Measurements from ENCODE around the gene SVIL.

The SVIL gene

GRCh38 chr10:29448125-29448524 lies 186.6 kb downstream of the SVIL start:
- no peak for TF ChIP-seq USF1 (IDR thresholded peaks at IDR 0.05)

- TF ChIP-seq FOXM1 (IDR thresholded peaks at IDR 0.05; ENCODE audit: borderline replicate concordance, low read depth) (no peak), EP300 (IDR thresholded peaks at IDR 0.05; ENCODE audit: borderline replicate concordance) (no peak), CREB1 (IDR thresholded peaks at IDR 0.05; ENCODE audit: low read depth) (no peak), MAX (IDR thresholded peaks at IDR 0.05) (no peak), NFIC (IDR thresholded peaks at IDR 0.05) (no peak), ZBTB7A (IDR thresholded peaks at IDR 0.05; ENCODE audit: low read depth) (no peak), REST (IDR thresholded peaks at IDR 0.05; ENCODE audit: low read depth) (no peak), RAD21 (IDR thresholded peaks at IDR 0.05; ENCODE audit: low read depth) (no peak), CEBPB (IDR thresholded peaks at IDR 0.05) (no peak), TCF12 (IDR thresholded peaks at IDR 0.05; ENCODE audit: low read depth) (no peak), EGR1 (IDR thresholded peaks at IDR 0.05) (no peak), YY1 (IDR thresholded peaks at IDR 0.05; ENCODE audit: low read depth) (no peak), TEAD4 (IDR thresholded peaks at IDR 0.05) (no peak), TAF1 (IDR thresholded peaks at IDR 0.05; ENCODE audit: low read depth) (no peak), USF1 (IDR thresholded peaks at IDR 0.05) (no peak)
Observed at GRCh38 chr10:29446327-29446726, 188.4 kb downstream of the SVIL start.

GRCh38 chr10:29443745-29444523 lies 190.8 kb downstream of the SVIL start:
- TF ChIP-seq RAD21 (IDR thresholded peaks at IDR 0.05; ENCODE audit: low read depth) (no peak), USF1 (IDR thresholded peaks at IDR 0.05) (peak; percentile 55)

GRCh38 chr10:29440981-29441380 lies 193.8 kb downstream of the SVIL start:
- TF ChIP-seq CEBPB (IDR thresholded peaks at IDR 0.05) (no peak), TEAD4 (IDR thresholded peaks at IDR 0.05) (no peak), USF1 (IDR thresholded peaks at IDR 0.05) (no peak), CREB1 (IDR thresholded peaks at IDR 0.05; ENCODE audit: low read depth) (no peak)

GRCh38 chr10:29438271-29438670 lies 196.5 kb downstream of the SVIL start:
- TF ChIP-seq NFIC (IDR thresholded peaks at IDR 0.05) (no peak), TEAD4 (IDR thresholded peaks at IDR 0.05) (no peak)

- no peak for TF ChIP-seq CREB1 (IDR thresholded peaks at IDR 0.05; ENCODE audit: low read depth)
- TF ChIP-seq REST (IDR thresholded peaks at IDR 0.05; ENCODE audit: low read depth): no peak
- no peak for TF ChIP-seq USF1 (IDR thresholded peaks at IDR 0.05)
- no peak for TF ChIP-seq TCF12 (IDR thresholded peaks at IDR 0.05; ENCODE audit: low read depth)
- TF ChIP-seq YY1 (IDR thresholded peaks at IDR 0.05; ENCODE audit: low read depth): no peak
- no peak for TF ChIP-seq EP300 (IDR thresholded peaks at IDR 0.05; ENCODE audit: borderline replicate concordance)
- TF ChIP-seq TAF1 (IDR thresholded peaks at IDR 0.05; ENCODE audit: low read depth): no peak
- no peak for TF ChIP-seq TEAD4 (IDR thresholded peaks at IDR 0.05)
- TF ChIP-seq ZBTB7A (IDR thresholded peaks at IDR 0.05; ENCODE audit: low read depth): no peak
- TF ChIP-seq MAX (IDR thresholded peaks at IDR 0.05): no peak
- TF ChIP-seq EGR1 (IDR thresholded peaks at IDR 0.05): no peak
- no peak for TF ChIP-seq RAD21 (IDR thresholded peaks at IDR 0.05; ENCODE audit: low read depth)
- no peak for TF ChIP-seq NFIC (IDR thresholded peaks at IDR 0.05)
- TF ChIP-seq FOXM1 (IDR thresholded peaks at IDR 0.05; ENCODE audit: borderline replicate concordance, low read depth): no peak
- no peak for TF ChIP-seq CEBPB (IDR thresholded peaks at IDR 0.05)
Observed at GRCh38 chr10:29437871-29438270, 196.9 kb downstream of the SVIL start.
